NCI-H510A treated with DMSO at 0.1 percent for 48 hours (cell line): ENCODE data around the gene OARD1.

Experiments
- DNase-seq: peaks from one replicate; lab custom pipeline; 2025; lab: John Stamatoyannopoulos, UW

OARD1 gene

DNA sequence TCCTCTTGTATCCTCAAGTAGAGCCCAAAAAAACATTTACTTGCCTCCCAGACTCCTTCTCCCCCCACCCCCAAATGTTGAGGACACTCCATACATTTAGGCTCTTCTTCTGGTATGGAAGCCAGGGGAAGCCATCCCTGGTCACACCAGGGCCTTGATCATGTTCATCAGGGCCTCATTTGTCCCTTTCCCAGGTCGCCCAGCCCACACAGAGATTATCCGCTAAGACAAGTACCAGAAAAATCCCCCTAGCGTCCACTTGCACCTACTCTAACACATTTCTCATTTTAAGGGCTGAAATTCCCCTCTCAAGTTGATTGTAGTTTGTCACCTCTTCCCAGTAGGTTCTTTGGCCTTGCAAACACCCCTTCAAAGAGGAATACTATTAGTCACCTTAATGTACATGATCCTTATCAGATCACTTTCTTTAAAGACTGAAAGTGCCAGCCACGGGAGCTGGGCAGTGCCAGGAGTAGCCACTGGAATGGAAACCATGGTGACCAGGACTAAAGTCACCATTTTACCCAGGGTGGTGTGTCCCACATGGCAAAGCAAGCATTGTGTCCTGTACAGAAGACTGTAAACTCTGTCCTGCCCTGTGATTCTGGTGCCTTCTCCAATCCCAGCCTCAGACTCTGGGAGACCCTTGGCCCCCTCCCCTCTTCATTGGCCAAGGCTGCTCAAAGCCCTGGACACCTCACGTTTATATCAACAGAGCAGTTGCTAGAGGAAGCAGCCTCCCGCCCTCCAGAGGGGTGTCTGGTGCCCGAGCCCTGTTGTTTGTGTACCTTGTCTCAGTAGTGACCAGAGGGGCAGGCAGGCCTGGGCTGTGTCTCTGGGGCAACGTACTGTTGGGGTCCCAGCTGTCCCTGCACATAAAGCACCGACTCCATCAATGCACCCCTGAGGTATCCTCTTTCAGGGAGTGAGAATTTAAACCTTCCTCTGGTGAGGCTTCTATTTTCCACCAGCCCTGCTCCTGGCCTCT, 24.1 kb downstream of the OARD1 start:
- DNase-seq = no peak

DNA sequence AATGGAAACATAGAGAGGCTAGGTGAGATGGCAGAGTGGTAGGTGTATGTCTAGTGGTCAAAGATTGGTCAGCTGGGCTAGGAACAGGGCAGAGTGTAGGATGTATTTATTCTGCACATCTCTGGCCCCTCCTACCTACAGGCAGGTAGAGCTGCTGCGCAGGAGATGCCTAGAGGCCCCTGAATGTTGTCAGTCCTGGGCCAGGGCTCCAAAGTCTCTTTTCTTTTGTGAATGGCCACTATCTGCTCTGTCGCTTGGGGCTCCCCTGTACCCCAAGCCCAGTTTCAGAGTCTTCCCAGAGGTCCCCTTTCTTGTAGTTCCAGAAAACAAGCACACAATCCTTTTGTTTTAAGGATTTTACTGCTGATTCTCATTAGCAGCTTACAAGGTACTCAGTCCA, 24.9 kb downstream of the OARD1 start:
- no peak for DNase-seq

DNA sequence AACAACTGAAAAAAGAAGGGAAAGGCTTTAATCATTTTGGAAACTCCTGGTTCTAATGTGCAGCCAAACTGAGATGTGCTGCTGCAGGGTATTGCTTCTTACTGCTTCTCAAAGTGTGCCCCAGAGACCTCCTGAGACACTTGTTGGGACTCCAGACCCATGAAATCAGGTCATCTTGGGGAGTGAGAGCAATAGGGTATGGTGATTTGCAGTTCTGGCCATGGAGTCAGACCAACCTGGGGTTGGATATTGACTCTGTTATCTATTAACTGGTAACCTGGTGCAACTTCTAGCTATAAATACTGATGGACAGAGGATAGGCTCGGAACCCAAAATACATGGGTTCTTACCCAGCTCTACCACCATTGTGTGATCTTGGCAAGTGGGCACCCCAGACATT, 26.1 kb downstream of the OARD1 start:
- no peak for DNase-seq

DNA sequence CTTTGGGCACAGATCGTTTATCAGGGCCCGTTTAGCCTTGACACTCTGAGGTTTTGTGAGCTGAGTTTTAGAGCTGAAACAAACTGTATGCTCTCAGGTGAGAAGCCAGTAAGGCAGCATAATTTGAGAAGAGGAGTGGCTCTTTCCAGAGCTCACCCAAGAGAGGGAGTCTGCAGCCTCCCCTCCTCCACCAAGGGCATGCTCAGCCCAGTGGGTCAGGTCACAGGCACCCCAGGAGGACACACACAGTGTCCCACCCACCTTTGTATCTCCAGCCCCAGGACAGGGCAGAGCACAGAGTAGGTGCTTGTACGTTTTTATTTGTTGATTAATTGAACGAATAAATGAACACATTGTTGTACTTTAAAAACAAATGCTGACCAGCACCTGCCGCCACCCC, 26.5 kb downstream of the OARD1 start:
- no peak for DNase-seq

DNA sequence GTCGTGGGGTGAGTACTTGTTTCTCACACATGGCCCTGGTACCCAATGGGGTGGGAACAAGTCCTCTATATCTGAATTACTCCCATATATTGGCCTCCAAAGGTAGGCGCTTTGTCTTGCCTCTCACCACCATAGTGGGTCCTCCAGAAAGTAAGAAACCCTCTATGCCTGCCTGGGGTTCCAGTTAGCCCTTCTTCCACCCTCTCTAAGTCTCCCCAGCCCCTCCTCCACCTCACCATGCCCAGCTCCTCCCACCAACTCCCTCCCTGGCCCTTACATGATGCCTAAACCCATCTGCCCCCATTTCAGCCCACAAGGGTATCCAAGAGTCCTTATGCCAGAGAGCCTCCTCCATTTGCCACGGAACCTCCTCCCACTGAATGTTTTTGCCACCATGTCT, 29.0 kb downstream of the OARD1 start:
- DNase-seq = no peak

DNA sequence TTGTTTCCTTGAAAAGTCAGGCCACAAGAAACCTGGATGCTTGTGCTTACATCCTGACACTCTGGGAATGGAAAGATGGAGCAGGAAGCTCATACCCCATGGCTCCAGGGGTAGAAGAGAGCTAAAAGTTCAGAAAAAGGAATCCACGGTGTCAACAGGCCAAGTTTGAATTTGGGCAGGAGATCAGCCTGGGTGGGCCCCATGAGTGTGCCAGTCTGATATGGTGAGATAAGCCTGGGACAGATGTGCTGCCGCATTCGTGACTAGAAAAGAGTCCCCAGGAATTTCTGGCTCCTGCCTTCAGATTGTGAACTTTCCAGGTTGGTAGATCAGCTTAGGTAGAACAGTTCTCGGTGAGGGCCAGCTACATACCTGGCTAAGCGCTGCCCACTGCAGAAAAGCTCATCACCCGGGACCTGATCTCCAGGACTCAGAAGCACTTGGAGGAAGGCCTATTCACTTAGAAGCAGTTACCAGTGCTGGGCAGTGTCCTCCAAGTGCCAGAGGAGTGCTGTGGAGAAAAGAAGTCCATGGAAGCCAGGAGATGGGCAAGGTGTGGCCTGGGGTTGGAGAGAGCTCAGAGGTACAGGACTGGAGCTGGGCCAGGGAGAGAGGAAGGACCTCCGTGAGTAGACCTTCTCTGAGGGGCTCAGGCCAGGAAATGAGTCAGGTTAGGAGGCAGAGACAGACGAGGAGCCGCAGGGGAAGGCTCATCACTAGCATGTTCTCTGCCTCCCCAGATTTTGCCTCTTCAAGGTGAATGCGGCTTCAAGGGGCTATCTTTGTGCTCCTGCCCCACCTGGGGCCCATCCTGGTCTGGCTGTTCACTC, 29.7 kb downstream of the OARD1 start, which contains the start of gene TSPO2:
TSPO2 (plus strand) TSS at position 242 of the 830 bp plus-strand sequence; CDS start at position 761, 519 bp downstream.
- no peak for DNase-seq

DNA sequence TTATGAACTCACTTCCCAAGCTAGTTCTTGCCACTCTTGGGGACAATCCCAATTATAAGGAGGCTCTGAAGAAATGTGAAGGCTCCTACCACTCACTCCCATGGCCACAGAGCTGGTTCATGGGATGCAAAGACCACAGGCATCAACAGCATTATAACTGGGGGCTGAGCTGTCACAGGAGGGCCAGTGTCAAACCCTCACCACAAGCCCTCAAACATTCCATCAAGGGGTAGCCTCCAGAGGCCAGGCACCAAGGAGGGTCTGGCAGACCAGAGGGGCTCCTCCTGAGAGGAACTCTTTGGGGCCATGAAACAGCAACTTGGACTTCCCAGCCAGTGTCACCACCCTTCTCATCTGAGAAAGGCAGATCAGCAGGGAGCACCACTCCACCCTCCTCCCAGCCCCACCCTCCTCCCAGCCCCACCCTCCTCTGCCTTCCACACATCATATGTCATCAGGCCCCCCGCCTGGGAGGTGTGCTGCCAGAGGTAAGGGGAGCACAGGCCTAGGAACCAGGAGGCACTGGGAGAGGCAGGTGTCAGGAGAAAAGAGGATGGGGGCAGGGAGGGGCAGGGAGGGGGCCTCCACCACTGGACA, 31.1 kb downstream of the OARD1 start:
- no peak for DNase-seq

DNA sequence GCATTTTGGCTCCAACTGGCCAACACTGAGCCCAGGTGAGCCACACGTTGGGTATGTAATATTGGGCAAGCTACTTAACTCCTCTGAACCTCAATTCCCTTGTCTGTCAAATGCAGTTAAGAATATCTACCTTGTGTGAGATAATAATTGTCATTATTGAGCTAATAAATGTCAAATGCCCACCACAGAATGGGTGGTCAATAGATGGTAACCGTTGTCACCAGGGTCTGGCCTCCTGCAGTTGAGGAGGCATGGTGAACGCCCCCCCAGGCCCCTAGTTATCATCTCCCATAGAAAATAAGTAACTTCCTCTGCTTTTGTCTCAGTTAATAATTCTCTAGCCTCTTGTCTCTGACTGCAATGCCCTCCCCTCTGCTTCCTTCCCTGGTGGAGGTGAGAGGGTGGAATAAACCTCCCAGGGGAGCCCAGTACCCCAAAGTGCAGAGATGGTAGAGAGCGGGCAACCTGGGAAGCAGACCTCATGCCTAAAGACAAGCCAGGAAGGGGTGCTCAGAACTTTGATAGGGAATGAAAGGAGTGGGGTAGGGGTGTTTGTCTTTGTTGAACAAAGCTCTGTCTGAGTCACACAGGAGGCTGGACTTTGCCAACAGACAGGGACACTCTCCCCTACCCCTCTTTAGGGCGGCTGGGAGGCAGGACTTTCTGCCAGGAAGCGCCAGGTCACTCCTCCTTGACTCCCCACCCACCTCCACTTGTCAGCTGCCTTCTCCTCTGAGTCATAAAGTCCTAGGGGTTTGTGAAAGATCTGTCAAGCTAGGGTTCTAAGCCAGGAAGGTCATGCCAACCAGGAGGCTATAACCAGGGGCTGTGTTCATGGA, 31.8 kb downstream of the OARD1 start:
- no peak for DNase-seq

DNA sequence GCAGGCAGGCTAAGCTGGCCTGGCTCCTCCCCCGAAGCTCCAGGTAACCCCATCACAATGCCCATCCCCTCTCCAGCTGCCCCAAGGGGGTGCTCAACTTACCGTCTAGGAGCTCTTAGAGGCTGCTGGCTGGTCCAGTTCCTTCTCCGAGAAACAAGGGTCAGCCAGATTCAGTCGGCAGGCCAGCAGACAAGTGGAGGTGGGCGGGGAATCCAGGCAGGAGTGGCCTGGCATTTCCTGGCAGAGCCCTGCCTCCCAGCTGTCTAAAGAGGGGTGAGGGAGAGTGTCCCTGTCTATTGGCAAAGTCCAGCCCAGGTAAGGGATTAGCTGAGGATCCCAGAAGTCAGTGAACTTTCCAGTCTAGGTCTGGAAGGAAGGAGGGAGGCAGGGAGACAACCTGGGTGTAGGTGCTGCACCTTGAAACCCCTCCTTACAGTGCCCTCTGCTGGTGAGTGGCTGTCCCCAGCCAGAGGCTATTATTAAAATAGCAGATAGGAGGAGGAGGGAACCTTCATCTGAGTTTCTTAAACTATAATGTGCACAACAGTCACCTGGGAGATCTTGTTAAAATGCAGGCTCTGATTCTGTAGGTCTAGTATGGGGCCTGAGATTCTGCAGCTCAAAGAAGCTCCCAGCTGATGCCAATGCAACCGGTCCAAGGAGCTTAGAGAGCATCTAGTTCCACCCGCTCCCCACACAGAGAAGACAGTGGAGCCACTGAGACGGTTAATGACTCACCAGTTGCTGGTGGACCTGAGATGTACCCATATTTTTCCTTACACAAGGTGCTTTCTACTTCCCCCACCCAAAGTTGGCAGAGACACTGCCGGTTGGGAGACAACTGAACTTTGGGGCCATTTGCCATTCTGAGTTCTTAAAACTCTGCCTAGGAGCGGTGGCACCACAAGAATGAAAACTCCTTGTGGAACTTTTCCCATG, 32.8 kb downstream of the OARD1 start, which contains the start of gene UNC5CL:
UNC5CL (minus strand) TSS at position 162 of the 939 bp plus-strand sequence. CDS start 4,147 bp downstream, outside the sequence.
- DNase-seq = peak; percentile 60

DNA sequence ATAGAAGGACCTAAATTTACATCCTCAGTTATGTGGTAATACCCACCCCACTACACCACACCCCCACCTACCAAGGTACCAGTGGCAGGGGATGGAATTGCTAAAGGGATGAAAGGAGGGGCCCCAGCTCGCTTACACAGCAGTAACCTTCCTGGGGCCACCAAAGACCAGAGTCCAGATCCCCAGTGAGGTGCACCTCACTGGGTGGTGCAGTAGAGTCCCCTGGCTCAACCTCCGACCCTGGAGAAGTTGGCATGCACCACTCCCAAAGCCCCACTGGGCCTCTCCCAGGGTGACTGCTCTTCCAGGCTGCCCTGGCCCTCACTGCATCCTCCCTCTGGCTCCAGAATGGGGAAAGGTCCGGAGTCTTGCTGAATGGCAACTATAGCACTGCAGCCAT, 34.0 kb downstream of the OARD1 start:
- no peak for DNase-seq

DNA sequence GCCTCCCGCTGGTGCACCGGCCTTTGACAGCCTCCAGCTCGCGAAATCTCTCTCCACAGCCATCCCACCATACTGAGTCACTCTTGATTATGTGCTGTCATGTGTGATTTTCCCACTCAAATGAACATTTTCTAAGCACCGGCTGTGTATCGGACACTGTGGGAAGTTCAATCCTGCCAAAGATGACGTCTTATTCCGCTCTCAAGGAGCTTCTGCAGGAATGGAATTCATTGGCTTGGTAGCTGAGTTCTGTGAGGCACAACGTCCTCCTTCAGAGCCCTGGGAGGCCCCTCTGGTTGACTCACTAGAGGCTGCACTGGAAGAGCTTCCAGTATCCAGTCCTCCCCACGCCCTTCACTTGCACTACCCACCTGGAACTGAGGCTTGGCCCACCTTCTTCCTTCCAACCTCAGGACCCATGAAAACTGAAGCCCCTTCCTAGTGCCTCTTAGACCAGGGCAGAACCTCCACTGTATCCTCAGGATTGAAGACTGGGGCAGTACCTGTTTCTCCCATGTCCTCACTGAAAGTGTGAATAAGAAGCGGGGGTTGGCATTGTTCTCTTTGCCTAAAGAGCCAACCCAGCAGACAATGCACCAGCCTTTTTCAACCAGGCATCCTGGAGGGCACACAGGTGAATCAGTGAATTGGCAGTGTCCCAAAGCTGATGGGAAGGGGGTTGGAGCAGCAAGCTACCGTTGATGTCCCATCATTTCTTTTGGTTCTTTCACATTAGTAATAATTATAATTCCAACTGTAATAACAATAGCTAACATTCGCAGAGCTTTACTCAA, 34.9 kb downstream of the OARD1 start:
- no peak for DNase-seq

DNA sequence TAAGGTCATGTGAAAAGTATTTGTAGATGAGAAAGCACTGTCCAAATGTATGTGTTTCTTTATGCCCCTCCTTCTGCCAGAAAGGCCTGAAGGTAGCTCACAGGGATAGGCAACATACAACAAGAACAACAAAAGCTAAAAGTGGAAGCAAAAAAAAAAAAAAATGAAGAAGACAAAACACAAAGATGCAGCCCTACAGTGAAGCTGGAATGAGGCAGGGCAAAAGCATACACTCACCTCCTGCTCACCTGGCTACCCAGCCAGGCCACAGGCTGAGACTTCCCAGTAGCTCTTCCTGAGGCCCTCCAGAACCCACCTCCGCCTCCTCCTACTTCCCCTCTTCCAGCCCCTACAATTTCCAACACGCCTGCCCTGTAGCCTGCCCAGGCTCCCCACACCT, 35.6 kb downstream of the OARD1 start:
- DNase-seq = no peak

DNA sequence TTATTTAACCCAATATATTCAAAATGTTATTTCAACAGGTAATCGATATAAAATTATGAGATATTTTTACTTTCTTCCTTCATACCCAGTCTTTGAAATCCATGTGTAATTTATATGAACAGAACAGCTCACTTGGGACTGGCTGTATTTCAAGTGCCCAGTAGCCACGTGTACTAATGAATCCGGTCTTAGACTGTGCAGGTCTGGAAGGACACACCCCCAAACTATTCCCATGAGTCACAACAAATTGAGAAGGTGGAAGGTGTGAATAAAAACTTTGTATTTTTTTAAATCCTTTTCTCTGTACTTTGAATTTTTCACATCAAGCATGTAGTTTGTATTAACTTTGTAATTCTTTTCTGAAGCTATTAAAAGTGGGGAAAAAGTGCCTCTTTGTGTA, 36.0 kb downstream of the OARD1 start:
- no peak for DNase-seq

DNA sequence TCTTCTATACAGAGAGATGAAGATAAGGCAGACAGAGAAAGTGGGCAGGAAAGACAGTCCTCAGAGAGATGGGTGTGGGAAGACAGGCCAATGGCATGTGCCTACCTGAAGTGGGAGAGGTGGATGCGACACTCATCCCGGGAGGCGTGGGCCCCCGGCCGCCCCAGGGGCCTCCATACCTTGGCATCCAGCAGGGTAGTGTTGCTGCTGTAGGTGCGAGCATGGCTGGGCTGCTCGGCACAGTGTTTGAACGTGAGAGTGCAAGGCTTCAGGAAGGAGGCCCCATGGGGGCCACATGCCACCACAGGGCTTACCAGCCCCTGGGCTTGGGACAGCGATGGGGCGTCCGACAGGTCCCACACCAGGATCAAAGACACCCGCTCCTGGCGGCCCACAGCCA, 38.4 kb downstream of the OARD1 start:
- no peak for DNase-seq

DNA sequence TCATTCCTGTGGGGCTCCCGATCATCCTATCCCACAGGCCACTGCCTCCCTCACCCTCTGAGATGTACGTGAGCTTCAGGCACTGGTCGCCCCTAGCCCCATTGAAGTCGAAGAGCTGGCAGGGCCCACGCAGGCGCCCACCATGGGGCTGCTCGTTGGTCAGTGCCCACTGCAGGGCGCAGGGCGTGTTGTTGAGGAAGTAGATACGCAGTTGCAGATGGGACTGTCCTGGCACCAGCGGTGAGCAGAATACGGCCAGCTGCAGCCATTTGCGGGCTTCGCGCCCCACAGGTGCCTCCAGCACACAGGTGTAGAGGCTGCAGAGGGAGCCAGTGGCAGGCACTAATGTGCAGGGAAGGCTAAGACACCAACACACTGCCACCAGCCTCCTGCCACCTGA, 39.3 kb downstream of the OARD1 start:
- DNase-seq = no peak

DNA sequence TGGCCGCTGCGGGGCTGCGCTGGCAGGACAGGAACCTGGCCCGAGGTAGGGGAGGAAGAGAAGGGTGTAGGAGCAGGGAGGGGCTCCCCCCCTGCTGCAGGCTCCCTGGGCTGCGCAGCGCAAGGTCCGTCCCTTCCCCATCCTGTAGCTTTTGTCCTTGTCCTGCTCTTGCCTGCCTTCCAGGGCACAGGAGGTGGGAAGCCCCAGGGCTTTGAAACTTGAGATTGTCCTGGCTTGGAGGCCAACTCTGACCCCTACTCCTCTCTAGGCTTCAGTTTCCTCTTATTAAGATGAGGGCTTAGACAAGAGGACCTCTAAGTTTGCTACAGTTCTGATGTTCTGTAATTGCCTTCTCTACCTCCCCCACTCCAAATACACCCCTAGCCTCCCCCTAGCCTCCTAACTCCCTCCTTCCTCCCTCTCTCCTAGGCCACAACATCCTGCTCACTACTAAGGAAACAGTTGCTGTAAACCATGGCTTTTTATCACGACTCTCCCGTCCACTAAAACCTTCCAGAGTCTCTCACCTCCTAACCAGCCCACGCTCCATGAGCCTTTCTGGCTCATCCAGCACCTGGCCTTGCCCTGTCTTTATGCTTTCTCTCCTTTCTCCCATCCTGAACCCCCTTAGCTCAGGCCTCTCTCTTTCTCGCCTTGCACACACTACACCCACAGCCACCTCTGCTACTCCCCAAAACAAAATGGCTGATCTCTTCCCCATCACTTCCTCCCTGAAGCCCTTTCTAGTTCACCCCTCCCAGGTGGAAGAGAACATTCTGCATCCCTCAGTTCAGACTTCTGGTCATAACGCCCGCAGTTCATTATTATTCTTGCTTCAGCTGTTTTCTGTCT, 43.4 kb downstream of the OARD1 start:
- peak; percentile 76 for DNase-seq

DNA sequence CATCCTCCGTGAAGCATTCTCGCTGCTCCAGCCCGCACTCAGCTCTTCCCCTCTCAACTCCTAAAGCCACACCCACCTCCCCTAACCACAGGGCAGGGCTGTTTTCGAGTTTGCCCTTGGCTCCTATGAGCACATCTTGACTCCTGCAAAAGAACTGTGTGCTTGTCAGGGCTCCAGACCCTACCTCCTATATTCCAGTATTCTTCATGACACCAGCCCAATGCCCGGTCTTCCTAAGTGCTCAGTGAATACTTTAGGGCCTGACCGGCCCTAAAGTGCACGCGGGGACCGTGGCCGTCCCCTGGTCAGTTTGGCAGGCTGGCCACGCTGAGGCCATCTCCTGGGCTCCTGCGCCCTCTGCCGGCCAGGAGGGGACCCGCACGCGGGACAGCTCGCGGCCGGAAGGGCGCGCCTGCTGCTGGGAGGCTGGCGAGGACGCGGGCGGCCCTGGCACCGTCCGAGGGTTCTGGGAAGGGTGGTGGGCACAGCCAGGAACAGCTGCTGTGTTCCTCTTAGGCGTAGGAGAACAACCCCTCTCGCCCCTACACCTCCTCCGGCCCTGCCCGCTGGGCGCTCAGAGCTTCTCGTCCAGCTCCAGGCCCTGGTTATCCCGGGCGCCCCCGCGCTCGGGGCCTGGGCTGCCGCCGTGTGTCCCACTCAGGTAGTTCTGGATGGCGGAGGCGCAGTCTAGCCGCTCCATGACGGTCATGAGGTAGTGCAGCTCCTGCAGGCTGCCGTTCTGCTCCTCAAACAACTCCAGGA, 44.2 kb downstream of the OARD1 start:
- peak; percentile 98 for DNase-seq

DNA sequence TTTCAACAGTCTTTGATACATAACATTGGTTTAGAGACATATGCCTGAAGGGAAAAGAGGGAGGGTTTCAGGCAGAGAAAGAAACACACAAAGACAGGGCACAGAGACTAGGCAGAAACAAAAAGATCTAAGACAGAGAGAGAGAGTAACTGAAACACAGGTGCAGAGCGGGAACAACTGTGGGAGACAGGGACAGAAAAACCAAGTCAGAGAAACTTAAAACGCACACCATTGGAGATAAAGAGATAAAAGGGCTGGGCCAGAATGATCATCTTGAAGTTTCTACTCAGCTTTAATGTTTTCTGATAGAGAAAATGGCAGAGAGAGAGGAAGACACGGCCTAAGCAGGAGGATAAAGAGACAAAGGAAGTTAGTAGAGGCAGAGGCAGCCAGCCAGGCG, 44.9 kb downstream of the OARD1 start:
- peak; percentile 68 for DNase-seq
